Spleen (tissue), 7 donors: ENCODE measurements around the gene PRKACA.

Experiments
- POLR2A ChIP-seq, 3 donors: fragments of 450-650 bp; IDR thresholded peaks; one replicate each; pipeline ENCODE4 v1.5.1; 2017; ENCODE audit warnings: antibody characterized with exemption in 3 of 3, mild to moderate bottlenecking in 1 of 3
- TF ChIP-seq, protein P1 (sequence below), 11 experiments: fragments of 200-600 bp in 7 of 11; fragments of 450-650 bp in 4 of 11; sonication (generic) in 4 of 11; IDR thresholded peaks in 8 of 11; conservative IDR thresholded peaks in 3 of 11; 1 replicate in 7 of 11; 2 replicates in 4 of 11; pipeline versions ENCODE4 v1.4.0 to v1.8.0; 2016 to 2021; ENCODE audit warnings: antibody characterized with exemption in 11 of 11, inconsistent platforms in 4 of 11, mild to moderate bottlenecking in 1 of 11
- donor health status: DM: no; HTN: no; CAD: no; lungs with moderate emphysema.
- donor health status: DM: no; HTN: no; CAD: no.
- donor health status: DM: no; HTN: no; CAD: no.

GRCh38 chr19:14135355-14135754 is 17.8 kb upstream of the PRKACA start:
- TF ChIP-seq, protein P1, sequence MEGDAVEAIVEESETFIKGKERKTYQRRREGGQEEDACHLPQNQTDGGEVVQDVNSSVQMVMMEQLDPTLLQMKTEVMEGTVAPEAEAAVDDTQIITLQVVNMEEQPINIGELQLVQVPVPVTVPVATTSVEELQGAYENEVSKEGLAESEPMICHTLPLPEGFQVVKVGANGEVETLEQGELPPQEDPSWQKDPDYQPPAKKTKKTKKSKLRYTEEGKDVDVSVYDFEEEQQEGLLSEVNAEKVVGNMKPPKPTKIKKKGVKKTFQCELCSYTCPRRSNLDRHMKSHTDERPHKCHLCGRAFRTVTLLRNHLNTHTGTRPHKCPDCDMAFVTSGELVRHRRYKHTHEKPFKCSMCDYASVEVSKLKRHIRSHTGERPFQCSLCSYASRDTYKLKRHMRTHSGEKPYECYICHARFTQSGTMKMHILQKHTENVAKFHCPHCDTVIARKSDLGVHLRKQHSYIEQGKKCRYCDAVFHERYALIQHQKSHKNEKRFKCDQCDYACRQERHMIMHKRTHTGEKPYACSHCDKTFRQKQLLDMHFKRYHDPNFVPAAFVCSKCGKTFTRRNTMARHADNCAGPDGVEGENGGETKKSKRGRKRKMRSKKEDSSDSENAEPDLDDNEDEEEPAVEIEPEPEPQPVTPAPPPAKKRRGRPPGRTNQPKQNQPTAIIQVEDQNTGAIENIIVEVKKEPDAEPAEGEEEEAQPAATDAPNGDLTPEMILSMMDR (IDR thresholded peaks at IDR 0.05 in 8 of 11, conservative IDR thresholded peaks at IDR 0.05 in 3 of 11) = no peak
- no peak for TF ChIP-seq POLR2A (IDR thresholded peaks at IDR 0.05)
